HCT116 (cell line): ENCODE results near the gene RBMS1. TPM values are rescaled to one million over a fixed set of nuclear protein-coding genes. Genes with fewer than 3 reads are reported as not detected.
A peak's percentile ranks its signal among the peaks of the same experiment; 100 is the strongest.

ENCODE experiments used
- ATAC-seq: fragments of 200-7000 bp; cut with Tn5 transposase; 2 replicates; pipeline ENCODE4 v1.9.1; 2020; ENCODE audit warnings: mild to moderate bottlenecking, moderate library complexity
- BruUV-seq: library from RNA; stranded (reverse); fragments of 400-500 nt; replicated peaks from 2 replicates; lab custom pipeline; 2021; lab: Mats Ljungman, UMichigan
- CTCF ChIA-PET: fragments of 300-600 bp; sonication (Branson Sonifier 250); formaldehyde crosslinking; loops from one replicate; lab custom pipeline; 2021; ENCODE audit warnings: antibody characterized with exemption; lab: Charles Lee
- POLR2A ChIA-PET: fragments of 300-600, 350-600 bp; sonication (Branson Sonifier 250); formaldehyde crosslinking; loops from one replicate; lab custom pipeline; 2021; ENCODE audit warnings: antibody characterized with exemption; lab: Charles Lee
- RAD21 ChIA-PET, 2 experiments: fragments of 300-600 bp; sonication (Branson Sonifier 250); formaldehyde crosslinking; loops; one replicate each; lab custom pipeline; 2023; ENCODE audit warnings: low total read pairs in 2 of 2; ENCODE audit not compliant: uncharacterized antibody in 2 of 2, unreplicated experiment in 2 of 2, low non-redundant PET in 1 of 2; lab: Charles Lee
- DNase-seq: peaks from one replicate; pipeline ENCODE4 v3.0.0-alpha.2; 2010; ENCODE audit warnings: low read depth, low spot score
- H2AFZ ChIP-seq: fragments of 200-600 bp; shearing (Covaris generic), sonication (generic); 2 replicates; pipeline ENCODE4 v1.6.1; 2017; ENCODE audit warnings: low read depth, mixed run types, mixed read lengths, antibody characterized with exemption, low read length; ENCODE audit not compliant: poor library complexity, severe bottlenecking
- H3K27ac ChIP-seq: 2 replicates; pipeline ENCODE4 v1.5.1; 2012; ENCODE audit warnings: low read depth, low read length
- H3K27me3 ChIP-seq: fragments of 200-600 bp; sonication (generic); 2 replicates; pipeline ENCODE4 v1.6.1; 2016; ENCODE audit warnings: mixed run types, low read length, mixed read lengths; ENCODE audit not compliant: insufficient read depth
- H3K36me3 ChIP-seq, 2 experiments: fragments of 200-500 bp in 1 of 2; fragments of 200-600 bp in 1 of 2; sonication (Bioruptor generic) in 1 of 2; sonication (generic) in 1 of 2; 2 replicates each; pipeline versions ENCODE4 v1.5.1 to v1.6.1; 2014 to 2016; ENCODE audit warnings: low read length in 2 of 2, inconsistent platforms in 1 of 2, mixed read lengths in 1 of 2, mixed run types in 1 of 2; ENCODE audit not compliant: insufficient read depth in 2 of 2, control insufficient read depth in 1 of 2
- H3K4me1 ChIP-seq, 2 experiments: fragments of 200-600 bp in 1 of 2; sonication (generic) in 1 of 2; 2 replicates each; pipeline versions ENCODE4 v1.5.1 to v1.6.1; 2012 to 2017; ENCODE audit warnings: low read length in 2 of 2, inconsistent platforms in 1 of 2, mild to moderate bottlenecking in 1 of 2, mixed read lengths in 1 of 2, mixed run types in 1 of 2, moderate library complexity in 1 of 2; ENCODE audit not compliant: insufficient read depth in 2 of 2, control insufficient read depth in 1 of 2
- H3K4me2 ChIP-seq: fragments of 200-600 bp; sonication (generic); 2 replicates; pipeline ENCODE4 v1.6.1; 2017; ENCODE audit warnings: mixed run types, low read length, mixed read lengths
- H3K4me3 ChIP-seq, 2 experiments: fragments of 200-600 bp in 1 of 2; sonication (generic) in 1 of 2; replicated peaks in 1 of 2; 2 replicates each; pipeline ENCODE4 v1.5.1; 2011 to 2016; ENCODE audit warnings: low read length in 2 of 2, control low read depth in 1 of 2, low read depth in 1 of 2, mild to moderate bottlenecking in 1 of 2, mixed read lengths in 1 of 2, mixed run types in 1 of 2
- H3K79me2 ChIP-seq: fragments of 200-600 bp; sonication (generic); 2 replicates; pipeline ENCODE4 v1.6.1; 2017; ENCODE audit warnings: mild to moderate bottlenecking, mixed run types, low read length, moderate library complexity, mixed read lengths; ENCODE audit not compliant: insufficient read depth
- H3K9ac ChIP-seq: fragments of 200-600 bp; sonication (generic); 2 replicates; pipeline ENCODE4 v1.6.1; 2016; ENCODE audit warnings: low read length, mixed read lengths
- H3K9me2 ChIP-seq: fragments of 200-600 bp; sonication (generic), shearing (Covaris generic); 2 replicates; pipeline ENCODE4 v1.6.1; 2017; ENCODE audit warnings: mixed run types, mild to moderate bottlenecking, moderate library complexity; ENCODE audit not compliant: insufficient read depth
- H3K9me3 ChIP-seq, 2 experiments: fragments of 200-500 bp in 1 of 2; fragments of 200-600 bp in 1 of 2; sonication (Bioruptor generic) in 1 of 2; sonication (generic) in 1 of 2; 2 replicates each; pipeline ENCODE4 v1.6.1; 2014 to 2017; ENCODE audit warnings: low read length in 2 of 2, mixed read lengths in 2 of 2, inconsistent platforms in 1 of 2, low read depth in 1 of 2, mild to moderate bottlenecking in 1 of 2, mixed run types in 1 of 2, moderate library complexity in 1 of 2; ENCODE audit not compliant: control insufficient read depth in 1 of 2, insufficient read depth in 1 of 2
- H4K20me1 ChIP-seq: fragments of 200-600 bp; sonication (generic), shearing (Covaris generic); 2 replicates; pipeline ENCODE4 v1.6.1; 2017; ENCODE audit warnings: mixed run types, mild to moderate bottlenecking, moderate library complexity; ENCODE audit not compliant: insufficient read depth
- CEBPB ChIP-seq: IDR thresholded peaks from 2 replicates; pipeline ENCODE4 v1.6.1; 2012; ENCODE audit warnings: low read depth
- SIN3A ChIP-seq: IDR thresholded peaks from 2 replicates; pipeline ENCODE4 v1.6.1; 2012; ENCODE audit warnings: low read depth
- SP1 ChIP-seq: IDR thresholded peaks from 2 replicates; pipeline ENCODE4 v1.6.1; 2012; ENCODE audit warnings: low read depth
- intact Hi-C: fragments of 100-400 bp; cut with micrococcal nuclease; formaldehyde crosslinking; loops from 2 replicates; pipeline ENCODE4 v1.10.0; 2022
- total RNA-seq: library from RNA; stranded (reverse); gene quantifications from one replicate; pipeline ENCODE4 v1.2.1, GENCODE V29; 2021; ENCODE audit not compliant: unreplicated experiment

The RBMS1 gene
- total RNA-seq, 1 experiment from 2014 or later = 17.6 TPM

GRCh38 chr2:160434254-160434948 is 59.2 kb downstream of the RBMS1 start:
- RAD21 ChIA-PET = no interaction called here
- intact Hi-C loops = loop anchor here (5.0 to 10.0 kb wide), 2 partner anchors 322 to 560 kb away; no protein-coding TSS in a partner anchor
- Histone ChIP-seq H3K4me3 (no peak overlapping the region), H3K27me3 (no peaks in the 10 kb centered on the region), H3K4me2 (no peak overlapping the region), H3K4me1 (peaks cover 25% of the 10 kb centered on the region in 2 experiments), H3K9me3 (no peaks in the 10 kb centered on the region), H2AFZ (no peak overlapping the region), H3K27ac (no peak overlapping the region), H3K36me3 (no peaks in the 10 kb centered on the region), H3K9me2 (no peaks in the 10 kb centered on the region), H3K9ac (no peak overlapping the region), H4K20me1 (no peaks in the 10 kb centered on the region), H3K79me2 (no peaks in the 10 kb centered on the region)
- CTCF ChIA-PET = no interaction called here
- no TSS peak for BruUV-seq
- POLR2A ChIA-PET = no interaction called here
- TF ChIP-seq SP1 = no peak
- no peak for DNase-seq
- no peak for ATAC-seq

GRCh38 chr2:160433466-160434140 is 60.0 kb downstream of the RBMS1 start:
- POLR2A ChIA-PET = no interaction called here
- no peaks in the 10 kb centered on the region for H3K79me2 ChIP-seq
- no peaks in the 10 kb centered on the region for H3K27me3 ChIP-seq
- H3K4me2 ChIP-seq = peak overlapping the region; percentile 52
- no peak overlapping the region for H3K4me3 ChIP-seq
- H3K27ac ChIP-seq = no peak overlapping the region
- TF ChIP-seq CEBPB (peak; percentile 77), SIN3A (no peak)
- RAD21 ChIA-PET = no interaction called here
- H4K20me1 ChIP-seq = no peaks in the 10 kb centered on the region
- BruUV-seq = no TSS peak
- H3K4me1 ChIP-seq = peaks cover 25% of the 10 kb centered on the region in 2 experiments
- H2AFZ ChIP-seq = no peak overlapping the region
- no peaks in the 10 kb centered on the region for H3K36me3 ChIP-seq
- no peaks in the 10 kb centered on the region for H3K9me2 ChIP-seq
- no peaks in the 10 kb centered on the region for H3K9me3 ChIP-seq
- CTCF ChIA-PET = interaction anchor here (0.7 to 1.0 kb wide), 2 partner anchors 324 to 571 kb away, joined by 3 read pairs; no protein-coding TSS in a partner anchor
- intact Hi-C loops = loop anchor here (5.0 to 10.0 kb wide), 2 partner anchors 321 to 561 kb away; no protein-coding TSS in a partner anchor
- H3K9ac ChIP-seq = no peak overlapping the region
- no peak for ATAC-seq
- DNase-seq = no peak
